K562 (cell line): Measurements from ENCODE around the gene EXOSC2. TPM values are rescaled to one million over a fixed set of nuclear protein-coding genes. Genes with fewer than 3 reads are reported as not detected.

Experiments
- ATAC-seq: fragments of 200-7000 bp; cut with Tn5 transposase; 3 replicates; pipeline ENCODE4 v1.9.1; 2020; ENCODE audit warnings: moderate library complexity
- BruUV-seq: library from RNA; stranded (reverse); fragments of 400-500 nt; replicated peaks from 2 replicates; lab custom pipeline; 2021; lab: Mats Ljungman, UMichigan
- CTCF ChIA-PET: fragments of 300-600 bp; formaldehyde crosslinking; extraction: SDS; loops from one replicate; lab custom pipeline; 2021; ENCODE audit warnings: low intra/inter-chr PET ratio; lab: Yijun Ruan, JAX
- POLR2A ChIA-PET: fragments of 300-600, 350-650 bp; sonication (Branson Sonifier 250); formaldehyde crosslinking; extraction: SDS; loops from one replicate; lab custom pipeline; 2021; ENCODE audit warnings: antibody characterized with exemption, inconsistent platforms; lab: Yijun Ruan, JAX
- DNase-seq, 4 experiments: peaks; one replicate each; pipeline versions ENCODE4 v3.0.0 to v3.0.0-alpha.2; 2011 to 2018; ENCODE audit warnings: low spot score in 3 of 4, mixed read lengths in 3 of 4; ENCODE audit errors: extremely low read depth in 1 of 4
- FAIRE-seq: peaks from 2 replicates; lab custom pipeline; 2011; peaks lifted over from hg19 to GRCh38; lab: Jason Lieb, UNC
- H2AFZ ChIP-seq: 2 replicates; pipeline ENCODE4 v1.6.0; 2011; ENCODE audit warnings: low read depth, low read length, control low read depth, inconsistent platforms
- H3K27ac ChIP-seq: fragments of 200-600 bp; 3 replicates; pipeline ENCODE4 v1.8.0; 2011; ENCODE audit warnings: low read depth, mild to moderate bottlenecking, control low read depth, inconsistent platforms, low read length, moderate library complexity, mixed read lengths; ENCODE audit errors: extremely low read depth
- H3K27me3 ChIP-seq, 2 experiments: fragments of 300-600 bp in 1 of 2; 2 replicates in 1 of 2; 3 replicates in 1 of 2; pipeline versions ENCODE4 v1.6.0 to v1.8.0; 2011; ENCODE audit warnings: inconsistent platforms in 2 of 2, low read length in 2 of 2, mild to moderate bottlenecking in 1 of 2, mixed read lengths in 1 of 2, moderate library complexity in 1 of 2; ENCODE audit not compliant: control insufficient read depth in 2 of 2, insufficient read depth in 2 of 2
- H3K36me3 ChIP-seq: fragments of 300-600 bp; 3 replicates; pipeline ENCODE4 v1.8.0; 2011; ENCODE audit warnings: mild to moderate bottlenecking, low read length, inconsistent platforms; ENCODE audit not compliant: control insufficient read depth, insufficient read depth
- H3K4me1 ChIP-seq, 2 experiments: fragments of 200-600 bp in 1 of 2; replicated peaks in 1 of 2; 2 replicates in 1 of 2; 3 replicates in 1 of 2; pipeline versions ENCODE4 v1.5.1 to v1.8.0; 2011; ENCODE audit warnings: inconsistent platforms in 2 of 2, low read length in 2 of 2, mild to moderate bottlenecking in 1 of 2, mixed read lengths in 1 of 2, moderate library complexity in 1 of 2; ENCODE audit not compliant: control insufficient read depth in 2 of 2, insufficient read depth in 2 of 2
- H3K4me2 ChIP-seq: 2 replicates; pipeline ENCODE4 v1.6.1; 2011; ENCODE audit warnings: low read length, control low read depth, inconsistent platforms, mixed read lengths; ENCODE audit not compliant: insufficient read depth
- H3K4me3 ChIP-seq: fragments of 200-600 bp; sonication (generic), shearing (Covaris generic); 2 replicates; pipeline ENCODE4 v1.5.1; 2016; ENCODE audit warnings: control low read depth, inconsistent platforms
- H3K79me2 ChIP-seq: fragments of 200-600 bp; 3 replicates; pipeline ENCODE4 v1.8.0; 2011; ENCODE audit warnings: low read length, inconsistent platforms; ENCODE audit not compliant: control insufficient read depth, insufficient read depth
- H3K9ac ChIP-seq, 2 experiments: 2 replicates each; pipeline versions ENCODE4 v1.6.0 to v1.6.1; 2011; ENCODE audit warnings: low read depth in 2 of 2, low read length in 2 of 2, control low read depth in 1 of 2, inconsistent platforms in 1 of 2, mild to moderate bottlenecking in 1 of 2, mixed read lengths in 1 of 2; ENCODE audit not compliant: insufficient read depth in 1 of 2
- H3K9me1 ChIP-seq: one replicate; pipeline ENCODE4 v1.6.0; 2011; ENCODE audit warnings: inconsistent platforms, mild to moderate bottlenecking, low read length, moderate library complexity; ENCODE audit not compliant: control insufficient read depth, insufficient read depth
- H3K9me3 ChIP-seq: replicated peaks from 2 replicates; pipeline ENCODE4 v1.5.1; 2011; ENCODE audit warnings: low read depth, low read length, inconsistent platforms; ENCODE audit not compliant: control insufficient read depth, insufficient read depth
- H4K20me1 ChIP-seq: replicated peaks from 2 replicates; pipeline ENCODE4 v1.6.1; 2011; ENCODE audit warnings: low read length, inconsistent platforms, mixed read lengths; ENCODE audit not compliant: control insufficient read depth, insufficient read depth
- C11orf30 ChIP-seq: fragments of 450-650 bp; IDR thresholded peaks from 2 replicates; pipeline ENCODE4 v1.6.1; 2016; ENCODE audit warnings: low read depth, mild to moderate bottlenecking
- ETV5 ChIP-seq: sonication (generic); formaldehyde crosslinking; IDR thresholded peaks from 2 replicates; pipeline ENCODE4 v1.4.0; 2020; ENCODE audit warnings: low read depth, mild to moderate bottlenecking, missing genetic modification reagents
- GATAD2A ChIP-seq: fragments of 450-650 bp; IDR thresholded peaks from 2 replicates; pipeline ENCODE4 v1.6.1; 2017
- NFATC3 ChIP-seq: fragments of 450-650 bp; IDR thresholded peaks from 2 replicates; pipeline ENCODE4 v1.6.1; 2017; ENCODE audit warnings: mild to moderate bottlenecking
- ZNF165 ChIP-seq: fragments of 250-450 bp; sonication (Bioruptor Pico); IDR thresholded peaks from 2 replicates; pipeline ENCODE4 v1.4.0; 2020; ENCODE audit warnings: borderline replicate concordance
- ZNF830 ChIP-seq: fragments of 250-450 bp; sonication (Bioruptor Pico); IDR thresholded peaks from 2 replicates; pipeline ENCODE4 v1.5.0; 2021; ENCODE audit warnings: mild to moderate bottlenecking
- WGBS: fragments of 100-300 bp; shearing (Covaris generic); methylation state at CpG from one replicate; pipeline ENCODE4 v1.1.6; 2016; ENCODE audit warnings: low coverage, mixed read lengths; ENCODE audit not compliant: insufficient coverage; ENCODE audit errors: missing lambda C conversion rate; 5-methylcytosine and 5-hydroxymethylcytosine counted together
- in situ Hi-C: fragments of 300-500 bp; cut with MboI; formaldehyde crosslinking; loops from 4 replicates; pipeline ENCODE4 v1.15.0; 2018; ENCODE audit warnings: inconsistent platforms, mixed read lengths
- intact Hi-C: fragments of 100-400 bp; cut with micrococcal nuclease; formaldehyde crosslinking; loops from 2 replicates; pipeline ENCODE4 v1.14.2; 2022
- polyA plus RNA-seq, 8 experiments: library from polyadenylated mRNA; depleted of rRNA in 4 of 8; stranded (reverse) in 5 of 8; unstranded in 3 of 8; fragments of >200 nt; fragmentation: Nextera tagmentation in 2 of 8; fragmentation: Illumina TruSeq in 1 of 8; extraction: Ambion mirVana in 2 of 8; extraction: Trizol in 1 of 8; gene quantifications; 2 replicates each; pipeline versions ENCODE4 v1.2.1 to v1.2.3, GENCODE V29; 2011 to 2014; ENCODE audit warnings: inconsistent platforms in 1 of 8, missing spikeins in 1 of 8
- total RNA-seq, 7 experiments: library from RNA; depleted of rRNA in 6 of 7; stranded (reverse); fragments of >200 nt in 6 of 7; fragmentation: Illumina TruSeq in 2 of 7; extraction: Trizol in 2 of 7; gene quantifications; 2 replicates each; pipeline versions ENCODE4 v1.2.1 to v1.2.3, GENCODE V29; 2011 to 2021; ENCODE audit warnings: low replicate concordance in 1 of 7

EXOSC2 gene
- total and polyA plus RNA-seq, 9 of the 15 experiments (the other 6 are each of a cell fraction or from before 2014, with no cell fraction given) = 46.0 to 101 (median 77.6) TPM

GRCh38 chr9:130658893-130659698 is 34.5 kb upstream of the EXOSC2 start:
- no peak for DNase-seq
- in situ Hi-C loops = no loop called here
- Histone ChIP-seq H3K4me2 (no peak overlapping the region), H3K9me1 (no peaks in the 10 kb centered on the region), H3K4me1 (peaks cover 0 to 48% of the 10 kb centered on the region in 2 experiments; a peak in 2 of 5 replicates), H3K36me3 (no peaks in the 10 kb centered on the region), H3K9ac (no peak overlapping the region), H3K4me3 (no peak overlapping the region), H4K20me1 (peaks cover 6% of the 10 kb centered on the region), H3K27me3 (peaks cover 67 to 86% of the 10 kb centered on the region in 2 experiments), H3K9me3 (no peaks in the 10 kb centered on the region), H2AFZ (no peak overlapping the region), H3K27ac (no peak overlapping the region), H3K79me2 (no peaks in the 10 kb centered on the region)
- POLR2A ChIA-PET = interaction anchor here (0.7 kb wide), 1 partner anchor 18 kb away, joined by 3 read pairs; no protein-coding TSS in a partner anchor
- CTCF ChIA-PET = no interaction called here
- TF ChIP-seq NFATC3 (no peak), ETV5 (CRISPR knock-in tag) (no peak), GATAD2A (no peak), ZNF830 (CRISPR knock-in tag) (no peak), ZNF165 (CRISPR knock-in tag) (no peak), C11orf30 (no peak)
- no peak for FAIRE-seq
- ATAC-seq = no peak
- intact Hi-C loops = no loop called here
- WGBS = 14% methylated on average over 9 of the region's 52 CpGs
- BruUV-seq = no TSS peak
